ENCODE measurements around the gene MTHFS.
"Not testable (repeated sequence)": the region's sequence is repeated elsewhere in the genome, so short reads cannot be mapped to it uniquely, and the experiment has no call there.

MTHFS gene

GRCh38 chr15:79926116-79926515, 29.3 kb upstream of the MTHFS start:
- H3K27me3 ChIP-seq (ENCODE audit: control insufficient read depth, insufficient read depth, low read length); H3K4me1 ChIP-seq (ENCODE audit: control insufficient read depth, insufficient read depth, low read length); H3K27ac ChIP-seq (ENCODE audit: low read depth, low read length); H3K9ac ChIP-seq (ENCODE audit: low read depth, low read length); H3K4me3 ChIP-seq (ENCODE audit: low read depth, low read length); H3K9me3 ChIP-seq (ENCODE audit: control insufficient read depth, insufficient read depth, low read length); H3K36me3 ChIP-seq (ENCODE audit: control insufficient read depth, insufficient read depth, low read length): not testable (repeated sequence)

GRCh38 chr15:79924379-79924778, 27.6 kb upstream of the MTHFS start:
- peak overlapping the region; percentile 83 for H3K9ac ChIP-seq (ENCODE audit: low read depth, low read length)

GRCh38 chr15:79923515-79924169, 26.8 kb upstream of the MTHFS start:
- Histone ChIP-seq H3K9me3 (ENCODE audit: control insufficient read depth, insufficient read depth, low read length) (peaks cover 32% of the 10 kb centered on the region), H3K27ac (ENCODE audit: low read depth, low read length) (peak overlapping the region; percentile 97), H3K4me1 (ENCODE audit: control insufficient read depth, insufficient read depth, low read length) (no peaks in the 10 kb centered on the region), H3K27me3 (ENCODE audit: control insufficient read depth, insufficient read depth, low read length) (no peaks in the 10 kb centered on the region), H3K4me3 (ENCODE audit: low read depth, low read length) (peak overlapping the region; percentile 99), H3K9ac (ENCODE audit: low read depth, low read length) (peak overlapping the region; percentile 93), H3K36me3 (ENCODE audit: control insufficient read depth, insufficient read depth, low read length) (peaks cover 26% of the 10 kb centered on the region)

More at GRCh38 chr15:79924379-79924778, 27.6 kb upstream of the MTHFS start:
- Histone ChIP-seq H3K27me3 (ENCODE audit: control insufficient read depth, insufficient read depth, low read length) (no peaks in the 10 kb centered on the region), H3K36me3 (ENCODE audit: control insufficient read depth, insufficient read depth, low read length) (peaks cover 25% of the 10 kb centered on the region), H3K4me3 (ENCODE audit: low read depth, low read length) (peak overlapping the region; percentile 99), H3K27ac (ENCODE audit: low read depth, low read length) (peak overlapping the region; percentile 94), H3K4me1 (ENCODE audit: control insufficient read depth, insufficient read depth, low read length) (no peaks in the 10 kb centered on the region), H3K9me3 (ENCODE audit: control insufficient read depth, insufficient read depth, low read length) (peaks cover 26% of the 10 kb centered on the region)

- Histone ChIP-seq H3K36me3 (ENCODE audit: control insufficient read depth, insufficient read depth, low read length) (peaks cover 26% of the 10 kb centered on the region), H3K4me3 (ENCODE audit: low read depth, low read length) (peak overlapping the region; percentile 99), H3K9ac (ENCODE audit: low read depth, low read length) (peak overlapping the region; percentile 93), H3K9me3 (ENCODE audit: control insufficient read depth, insufficient read depth, low read length) (peaks cover 36% of the 10 kb centered on the region), H3K27me3 (ENCODE audit: control insufficient read depth, insufficient read depth, low read length) (no peaks in the 10 kb centered on the region), H3K4me1 (ENCODE audit: control insufficient read depth, insufficient read depth, low read length) (no peaks in the 10 kb centered on the region), H3K27ac (ENCODE audit: low read depth, low read length) (peak overlapping the region; percentile 97)
Measured at GRCh38 chr15:79923079-79923514, 26.3 kb upstream of the MTHFS start.

GRCh38 chr15:79922512-79923078, 25.8 kb upstream of the MTHFS start:
- Histone ChIP-seq H3K9ac (ENCODE audit: low read depth, low read length) (peak overlapping the region; percentile 93), H3K27me3 (ENCODE audit: control insufficient read depth, insufficient read depth, low read length) (no peaks in the 10 kb centered on the region), H3K9me3 (ENCODE audit: control insufficient read depth, insufficient read depth, low read length) (peaks cover 38% of the 10 kb centered on the region), H3K4me3 (ENCODE audit: low read depth, low read length) (peak overlapping the region; percentile 99), H3K27ac (ENCODE audit: low read depth, low read length) (peak overlapping the region; percentile 97), H3K4me1 (ENCODE audit: control insufficient read depth, insufficient read depth, low read length) (no peaks in the 10 kb centered on the region), H3K36me3 (ENCODE audit: control insufficient read depth, insufficient read depth, low read length) (peaks cover 26% of the 10 kb centered on the region)

GRCh38 chr15:79919749-79920511, 23.1 kb upstream of the MTHFS start:
- Histone ChIP-seq H3K27ac (ENCODE audit: low read depth, low read length) (no peak overlapping the region), H3K9me3 (ENCODE audit: control insufficient read depth, insufficient read depth, low read length) (peaks cover 64% of the 10 kb centered on the region), H3K27me3 (ENCODE audit: control insufficient read depth, insufficient read depth, low read length) (no peaks in the 10 kb centered on the region), H3K4me1 (ENCODE audit: control insufficient read depth, insufficient read depth, low read length) (no peaks in the 10 kb centered on the region), H3K9ac (ENCODE audit: low read depth, low read length) (no peak overlapping the region), H3K4me3 (ENCODE audit: low read depth, low read length) (no peak overlapping the region), H3K36me3 (ENCODE audit: control insufficient read depth, insufficient read depth, low read length) (peaks cover 38% of the 10 kb centered on the region)

- H3K36me3 ChIP-seq (ENCODE audit: control insufficient read depth, insufficient read depth, low read length) = peaks cover 43% of the 10 kb centered on the region
- no peak overlapping the region for H3K9ac ChIP-seq (ENCODE audit: low read depth, low read length)
- peaks cover 71% of the 10 kb centered on the region for H3K9me3 ChIP-seq (ENCODE audit: control insufficient read depth, insufficient read depth, low read length)
Measured at GRCh38 chr15:79919090-79919748, 22.4 kb upstream of the MTHFS start.

GRCh38 chr15:79918278-79918677, 21.5 kb upstream of the MTHFS start:
- Histone ChIP-seq H3K9ac (ENCODE audit: low read depth, low read length) (no peak overlapping the region), H3K27ac (ENCODE audit: low read depth, low read length) (no peak overlapping the region), H3K4me3 (ENCODE audit: low read depth, low read length) (no peak overlapping the region), H3K4me1 (ENCODE audit: control insufficient read depth, insufficient read depth, low read length) (no peaks in the 10 kb centered on the region), H3K9me3 (ENCODE audit: control insufficient read depth, insufficient read depth, low read length) (peaks cover 80% of the 10 kb centered on the region), H3K27me3 (ENCODE audit: control insufficient read depth, insufficient read depth, low read length) (no peaks in the 10 kb centered on the region), H3K36me3 (ENCODE audit: control insufficient read depth, insufficient read depth, low read length) (peaks cover 50% of the 10 kb centered on the region)

More at GRCh38 chr15:79919090-79919748, 22.4 kb upstream of the MTHFS start:
- no peaks in the 10 kb centered on the region for H3K4me1 ChIP-seq (ENCODE audit: control insufficient read depth, insufficient read depth, low read length)
- H3K27ac ChIP-seq (ENCODE audit: low read depth, low read length) = no peak overlapping the region
- no peak overlapping the region for H3K4me3 ChIP-seq (ENCODE audit: low read depth, low read length)
- H3K27me3 ChIP-seq (ENCODE audit: control insufficient read depth, insufficient read depth, low read length) = no peaks in the 10 kb centered on the region

GRCh38 chr15:79916502-79917132, 19.8 kb upstream of the MTHFS start:
- Histone ChIP-seq H3K27me3 (ENCODE audit: control insufficient read depth, insufficient read depth, low read length) (no peaks in the 10 kb centered on the region), H3K36me3 (ENCODE audit: control insufficient read depth, insufficient read depth, low read length) (peaks cover 48% of the 10 kb centered on the region), H3K4me1 (ENCODE audit: control insufficient read depth, insufficient read depth, low read length) (no peaks in the 10 kb centered on the region), H3K9ac (ENCODE audit: low read depth, low read length) (no peak overlapping the region), H3K27ac (ENCODE audit: low read depth, low read length) (no peak overlapping the region), H3K9me3 (ENCODE audit: control insufficient read depth, insufficient read depth, low read length) (peaks cover 78% of the 10 kb centered on the region), H3K4me3 (ENCODE audit: low read depth, low read length) (no peak overlapping the region)

GRCh38 chr15:79915776-79916501, 19.1 kb upstream of the MTHFS start:
- not testable (repeated sequence) for H3K27ac ChIP-seq (ENCODE audit: low read depth, low read length); H3K27me3 ChIP-seq (ENCODE audit: control insufficient read depth, insufficient read depth, low read length); H3K4me3 ChIP-seq (ENCODE audit: low read depth, low read length); H3K9ac ChIP-seq (ENCODE audit: low read depth, low read length); H3K4me1 ChIP-seq (ENCODE audit: control insufficient read depth, insufficient read depth, low read length)
- Histone ChIP-seq H3K36me3 (ENCODE audit: control insufficient read depth, insufficient read depth, low read length) (peaks cover 43% of the 10 kb centered on the region), H3K9me3 (ENCODE audit: control insufficient read depth, insufficient read depth, low read length) (peaks cover 71% of the 10 kb centered on the region)
